GM12878 (cell line): Measurements from ENCODE around the gene FZR1.

Source experiments
- HDAC2 ChIP-seq: fragments of 200-600 bp; sonication (generic); IDR thresholded peaks from 2 replicates; pipeline ENCODE4 v1.6.1; 2017
- SMC3 ChIP-seq: IDR thresholded peaks from 2 replicates; pipeline ENCODE4 v1.6.1; 2011; ENCODE audit warnings: low read length, improper control_type of control experiment, borderline replicate concordance

- TF ChIP-seq SMC3 (no peak), HDAC2 (no peak)
Observed at GRCh38 chr19:3536429-3537100, 30.5 kb downstream of the FZR1 start.
